Suprapubic skin (tissue), 2 donors: ENCODE results near the gene TIGD4.

ENCODE experiments used
- EP300 ChIP-seq: sonication (generic); formaldehyde crosslinking; IDR thresholded peaks from one replicate; pipeline ENCODE4 v1.6.1; 2017; ENCODE audit warnings: antibody characterized with exemption
- POLR2A ChIP-seq, 2 donors: fragments of 450-650 bp; IDR thresholded peaks; one replicate each; pipeline ENCODE4 v1.6.1; 2017; ENCODE audit warnings: antibody characterized with exemption in 2 of 2, mild to moderate bottlenecking in 2 of 2, moderate library complexity in 2 of 2

DNA sequence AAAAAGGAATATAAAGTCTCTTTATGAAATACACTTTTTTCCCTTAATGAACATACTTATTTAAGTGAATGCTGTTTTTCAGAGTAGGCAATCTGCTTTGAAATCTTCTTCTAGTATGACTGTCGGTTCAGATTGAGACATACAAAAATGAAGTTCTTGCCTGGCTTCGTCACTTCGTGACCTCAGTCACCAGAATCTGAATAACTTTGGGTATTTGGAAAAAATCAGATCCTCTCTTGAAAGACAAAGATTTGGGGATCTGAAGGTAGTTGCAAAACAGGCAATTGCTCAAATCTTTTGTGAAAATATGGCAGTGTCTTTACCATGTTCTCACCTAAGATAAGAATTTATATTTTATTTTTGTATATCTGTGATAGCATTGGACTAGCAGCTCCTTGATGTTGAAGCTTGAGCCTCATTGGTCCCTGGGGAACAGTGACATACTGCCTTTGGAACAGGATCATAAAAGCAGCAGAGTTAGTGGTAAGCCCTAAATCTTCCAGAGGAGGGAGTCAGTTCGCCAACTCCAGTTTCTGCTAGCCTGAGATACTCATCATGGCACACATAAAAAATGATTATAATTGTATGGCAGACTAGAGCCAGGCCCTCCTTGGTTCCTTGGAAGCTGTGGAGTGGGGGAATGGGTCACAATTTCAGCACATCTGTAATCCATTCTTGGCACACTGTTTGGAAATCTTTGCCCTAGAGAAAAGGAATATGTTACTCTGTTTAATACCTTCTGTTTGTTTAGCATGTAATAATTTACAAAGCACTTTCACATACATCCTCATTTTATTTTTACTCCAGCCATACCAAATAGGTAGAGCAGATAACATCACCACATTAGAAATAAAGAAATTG lies 5.2 kb upstream of the TIGD4 start:
- TF ChIP-seq POLR2A (IDR thresholded peaks at IDR 0.05) (no peak), EP300 (no peak)
